ENCODE measurements around the gene VPS45. TPM values are rescaled to one million over a fixed set of nuclear protein-coding genes. Genes with fewer than 3 reads are reported as not detected.
"Not testable (repeated sequence)": the region's sequence is repeated elsewhere in the genome, so short reads cannot be mapped to it uniquely, and the experiment has no call there.

The VPS45 gene
- total RNA-seq, 1 experiment from 2014 or later, result 28.2 TPM

DNA sequence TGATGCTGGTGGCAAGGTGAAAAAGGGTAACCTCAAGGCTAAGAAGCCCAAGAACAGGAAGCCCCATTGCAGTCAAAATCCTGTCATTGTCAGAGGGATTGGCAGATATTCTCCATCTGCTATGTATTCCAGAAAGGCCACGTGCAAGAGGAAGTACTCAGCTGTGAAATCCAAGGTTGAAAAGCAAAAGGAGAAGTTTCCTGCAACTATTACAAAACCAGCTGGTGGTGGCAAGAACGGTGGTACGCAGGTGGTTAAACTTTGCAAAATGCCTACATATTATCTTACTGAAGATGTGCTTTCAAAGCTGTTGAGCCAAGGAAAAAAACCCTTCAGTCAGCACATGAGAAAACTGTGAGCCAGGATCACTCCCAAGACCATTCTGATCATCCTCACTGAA lies 13.7 kb upstream of the VPS45 start:
- ChIA-PET CTCF (interaction anchor here (1.2 kb wide), 1 partner anchor 92 kb away, joined by 3 read pairs; no protein-coding TSS in a partner anchor), POLR2A (interaction anchor here (0.6 to 1.5 kb wide), 3 partner anchors 133 to 363 kb away, joined by 3 to 8 read pairs (median 4); a partner anchor contains a TSS)
- Mint-ChIP-seq H3K27me3 (ENCODE audit: low read depth) (no peaks in the 10 kb centered on the region), H3K9me3 (peaks cover 5% of the 10 kb centered on the region), H3K36me3 (no peaks in the 10 kb centered on the region), H3K4me3 (no peak overlapping the region), H3K27ac (no peak overlapping the region), H3K4me1 (peaks cover 7% of the 10 kb centered on the region)
- ATAC-seq, result no peak
- TF ChIP-seq IRF2 (CRISPR knock-in tag; IDR thresholded peaks at IDR 0.05; ENCODE audit: borderline replicate concordance, low read depth), result no peak
- no peak for DNase-seq (ENCODE audit: low spot score)

DNA sequence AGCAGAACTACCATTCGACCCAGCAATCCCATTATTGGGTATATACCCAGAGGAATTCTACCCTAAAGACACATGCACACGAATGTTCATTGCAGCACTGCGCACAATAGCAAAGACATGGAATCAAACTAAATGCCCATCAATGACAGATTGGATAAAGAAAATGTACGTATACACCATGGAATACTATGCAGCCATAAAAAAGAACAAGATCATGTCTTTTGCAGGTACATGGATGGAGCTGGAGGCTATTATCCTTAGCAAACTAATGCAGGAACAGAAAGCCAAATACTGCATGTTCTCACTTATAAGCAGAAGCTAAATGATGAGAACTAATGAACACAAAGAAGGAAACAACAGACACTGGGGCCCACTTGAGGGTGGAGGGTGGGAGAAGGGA lies 12.1 kb upstream of the VPS45 start:
- ATAC-seq; DNase-seq (ENCODE audit: low spot score); H3K9me3 Mint-ChIP-seq; CTCF ChIA-PET; H3K27me3 Mint-ChIP-seq (ENCODE audit: low read depth); H3K4me1 Mint-ChIP-seq; H3K27ac Mint-ChIP-seq; H3K36me3 Mint-ChIP-seq; H3K4me3 Mint-ChIP-seq: not testable (repeated sequence)
- POLR2A ChIA-PET, result interaction anchor here (1.5 kb wide), 1 partner anchor 169 kb away, joined by 8 read pairs; a partner anchor contains a TSS

- DNase-seq (ENCODE audit: low spot score) (no peak), ATAC-seq (no peak)
- TF ChIP-seq ZNF423 (CRISPR knock-in tag; IDR thresholded peaks at IDR 0.05) (no peak), ERG (CRISPR knock-in tag; IDR thresholded peaks at IDR 0.05) (no peak), STAT6 (CRISPR knock-in tag; conservative IDR thresholded peaks at IDR 0.05; ENCODE audit: low read depth) (no peak), ESRRA (CRISPR knock-in tag; IDR thresholded peaks at IDR 0.05; ENCODE audit: borderline replicate concordance) (no peak), ZNF416 (CRISPR knock-in tag; IDR thresholded peaks at IDR 0.05) (no peak), SMAD4 (CRISPR knock-in tag; IDR thresholded peaks at IDR 0.05) (no peak), ZNF263 (CRISPR knock-in tag; IDR thresholded peaks at IDR 0.05; ENCODE audit: low read depth) (no peak), TEAD4 (CRISPR knock-in tag; IDR thresholded peaks at IDR 0.05) (no peak), FOXK1 (CRISPR knock-in tag; IDR thresholded peaks at IDR 0.05) (no peak), GABPB1 (CRISPR knock-in tag; IDR thresholded peaks at IDR 0.05) (no peak)
- TF ChIP-seq, protein P1, sequence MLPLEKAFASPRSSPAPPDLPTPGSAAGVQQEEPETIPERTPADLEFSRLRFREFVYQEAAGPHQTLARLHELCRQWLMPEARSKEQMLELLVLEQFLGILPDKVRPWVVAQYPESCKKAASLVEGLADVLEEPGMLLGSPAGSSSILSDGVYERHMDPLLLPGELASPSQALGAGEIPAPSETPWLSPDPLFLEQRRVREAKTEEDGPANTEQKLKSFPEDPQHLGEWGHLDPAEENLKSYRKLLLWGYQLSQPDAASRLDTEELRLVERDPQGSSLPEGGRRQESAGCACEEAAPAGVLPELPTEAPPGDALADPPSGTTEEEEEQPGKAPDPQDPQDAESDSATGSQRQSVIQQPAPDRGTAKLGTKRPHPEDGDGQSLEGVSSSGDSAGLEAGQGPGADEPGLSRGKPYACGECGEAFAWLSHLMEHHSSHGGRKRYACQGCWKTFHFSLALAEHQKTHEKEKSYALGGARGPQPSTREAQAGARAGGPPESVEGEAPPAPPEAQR (CRISPR knock-in tag; IDR thresholded peaks at IDR 0.05), result no peak
- no peaks in the 10 kb centered on the region for H3K36me3 Mint-ChIP-seq
- H3K9me3 Mint-ChIP-seq, result peaks cover 5% of the 10 kb centered on the region
- H3K4me3 Mint-ChIP-seq, result no peak overlapping the region
- ChIA-PET CTCF (interaction anchor here (1.1 to 2.2 kb wide), 2 partner anchors 106 to 131 kb away, joined by 3 to 7 read pairs; no protein-coding TSS in a partner anchor), POLR2A (no interaction called here)
- no peaks in the 10 kb centered on the region for H3K27me3 Mint-ChIP-seq (ENCODE audit: low read depth)
- no peak overlapping the region for H3K27ac Mint-ChIP-seq
- H3K4me1 Mint-ChIP-seq, result no peaks in the 10 kb centered on the region
These were observed 11.2 kb upstream of the VPS45 start for GRCh38 chr1:150056407-150056806.

DNA sequence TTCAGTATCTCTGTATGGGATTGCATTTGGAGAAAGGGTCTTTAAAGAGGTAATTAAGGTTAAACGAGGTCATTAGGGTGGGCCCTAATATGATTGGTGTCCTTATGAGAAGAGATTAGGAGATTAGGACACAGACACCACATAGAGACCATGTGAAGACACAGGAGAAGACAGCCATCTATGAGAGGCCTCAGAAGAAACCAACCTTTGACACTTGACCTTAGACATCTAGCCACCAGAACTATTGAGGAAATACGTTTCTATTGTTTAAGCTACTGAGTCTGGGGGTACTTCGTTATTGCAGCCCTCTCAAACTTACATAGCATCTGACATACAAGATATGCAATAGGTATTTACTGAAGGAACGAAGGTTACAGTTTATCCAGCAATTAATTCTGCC lies 7.3 kb upstream of the VPS45 start:
- ATAC-seq (no peak), DNase-seq (ENCODE audit: low spot score) (no peak)
- H3K36me3 Mint-ChIP-seq, result no peaks in the 10 kb centered on the region
- no peaks in the 10 kb centered on the region for H3K4me1 Mint-ChIP-seq
- H3K27ac Mint-ChIP-seq, result no peak overlapping the region
- no peaks in the 10 kb centered on the region for H3K27me3 Mint-ChIP-seq (ENCODE audit: low read depth)
- H3K4me3 Mint-ChIP-seq, result no peak overlapping the region
- POLR2A ChIA-PET, result no interaction called here
- CTCF ChIA-PET, result no interaction called here
- H3K9me3 Mint-ChIP-seq, result peaks cover 4% of the 10 kb centered on the region
- TF ChIP-seq ZNF396 (CRISPR knock-in tag; IDR thresholded peaks at IDR 0.05; ENCODE audit: borderline replicate concordance), result no peak
- TF ChIP-seq, protein P2, sequence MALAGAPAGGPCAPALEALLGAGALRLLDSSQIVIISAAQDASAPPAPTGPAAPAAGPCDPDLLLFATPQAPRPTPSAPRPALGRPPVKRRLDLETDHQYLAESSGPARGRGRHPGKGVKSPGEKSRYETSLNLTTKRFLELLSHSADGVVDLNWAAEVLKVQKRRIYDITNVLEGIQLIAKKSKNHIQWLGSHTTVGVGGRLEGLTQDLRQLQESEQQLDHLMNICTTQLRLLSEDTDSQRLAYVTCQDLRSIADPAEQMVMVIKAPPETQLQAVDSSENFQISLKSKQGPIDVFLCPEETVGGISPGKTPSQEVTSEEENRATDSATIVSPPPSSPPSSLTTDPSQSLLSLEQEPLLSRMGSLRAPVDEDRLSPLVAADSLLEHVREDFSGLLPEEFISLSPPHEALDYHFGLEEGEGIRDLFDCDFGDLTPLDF (CRISPR knock-in tag; IDR thresholded peaks at IDR 0.05), result no peak
- TF ChIP-seq OVOL2 (CRISPR knock-in tag; IDR thresholded peaks at IDR 0.05; ENCODE audit: borderline replicate concordance), result no peak
- no peak for TF ChIP-seq EMX1 (CRISPR knock-in tag; IDR thresholded peaks at IDR 0.05)
- no peak for TF ChIP-seq FOXP1 (CRISPR knock-in tag; IDR thresholded peaks at IDR 0.05; ENCODE audit: borderline replicate concordance)
- TF ChIP-seq NR2C2 (CRISPR knock-in tag; IDR thresholded peaks at IDR 0.05), result no peak
- no peak for TF ChIP-seq ATF6 (CRISPR knock-in tag; IDR thresholded peaks at IDR 0.05)
- TF ChIP-seq, protein P3, sequence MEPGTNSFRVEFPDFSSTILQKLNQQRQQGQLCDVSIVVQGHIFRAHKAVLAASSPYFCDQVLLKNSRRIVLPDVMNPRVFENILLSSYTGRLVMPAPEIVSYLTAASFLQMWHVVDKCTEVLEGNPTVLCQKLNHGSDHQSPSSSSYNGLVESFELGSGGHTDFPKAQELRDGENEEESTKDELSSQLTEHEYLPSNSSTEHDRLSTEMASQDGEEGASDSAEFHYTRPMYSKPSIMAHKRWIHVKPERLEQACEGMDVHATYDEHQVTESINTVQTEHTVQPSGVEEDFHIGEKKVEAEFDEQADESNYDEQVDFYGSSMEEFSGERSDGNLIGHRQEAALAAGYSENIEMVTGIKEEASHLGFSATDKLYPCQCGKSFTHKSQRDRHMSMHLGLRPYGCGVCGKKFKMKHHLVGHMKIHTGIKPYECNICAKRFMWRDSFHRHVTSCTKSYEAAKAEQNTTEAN (CRISPR knock-in tag; IDR thresholded peaks at IDR 0.05), result no peak
- no peak for TF ChIP-seq JUN (CRISPR knock-in tag; IDR thresholded peaks at IDR 0.05)

Measured in WTC11 (cell line).